Adipocyte (in vitro differentiated cells): Measurements from ENCODE around the gene HELZ.
"Not testable (repeated sequence)": the region's sequence is repeated elsewhere in the genome, so short reads cannot be mapped to it uniquely, and the experiment has no call there.

Experiments
- DNase-seq: peaks from one replicate; pipeline ENCODE4 v3.0.0-alpha.2; 2015; ENCODE audit warnings: low read depth
- H3K27me3 ChIP-seq: replicated peaks from 2 replicates; pipeline ENCODE4 v1.7.0; 2013; ENCODE audit warnings: mild to moderate bottlenecking, low read length, moderate library complexity; ENCODE audit not compliant: control insufficient read depth, insufficient read depth
- H3K36me3 ChIP-seq: 2 replicates; pipeline ENCODE4 v1.7.0; 2013; ENCODE audit warnings: low read length, mild to moderate bottlenecking, moderate library complexity; ENCODE audit not compliant: control insufficient read depth, insufficient read depth, severe bottlenecking
- H3K4me1 ChIP-seq: 2 replicates; pipeline ENCODE4 v1.7.0; 2013; ENCODE audit warnings: mild to moderate bottlenecking, low read length, moderate library complexity; ENCODE audit not compliant: control insufficient read depth, insufficient read depth
- H3K4me3 ChIP-seq: 2 replicates; pipeline ENCODE4 v1.7.0; 2013; ENCODE audit warnings: mild to moderate bottlenecking, low read length, moderate library complexity
- H3K9ac ChIP-seq: 2 replicates; pipeline ENCODE4 v1.7.0; 2013; ENCODE audit warnings: mild to moderate bottlenecking, low read length, moderate library complexity
- H3K9me3 ChIP-seq: 2 replicates; pipeline ENCODE4 v1.7.0; 2013; ENCODE audit warnings: mild to moderate bottlenecking, low read length, moderate library complexity; ENCODE audit not compliant: control insufficient read depth

HELZ gene

GRCh38 chr17:67093348-67093747, 151.6 kb downstream of the HELZ start:
- Histone ChIP-seq H3K36me3 (peaks cover 20% of the 10 kb centered on the region), H3K9ac (no peak overlapping the region), H3K9me3 (peaks cover 5% of the 10 kb centered on the region), H3K27me3 (no peaks in the 10 kb centered on the region), H3K4me1 (peaks cover 9% of the 10 kb centered on the region), H3K4me3 (no peak overlapping the region)
- no peak for DNase-seq

DNA sequence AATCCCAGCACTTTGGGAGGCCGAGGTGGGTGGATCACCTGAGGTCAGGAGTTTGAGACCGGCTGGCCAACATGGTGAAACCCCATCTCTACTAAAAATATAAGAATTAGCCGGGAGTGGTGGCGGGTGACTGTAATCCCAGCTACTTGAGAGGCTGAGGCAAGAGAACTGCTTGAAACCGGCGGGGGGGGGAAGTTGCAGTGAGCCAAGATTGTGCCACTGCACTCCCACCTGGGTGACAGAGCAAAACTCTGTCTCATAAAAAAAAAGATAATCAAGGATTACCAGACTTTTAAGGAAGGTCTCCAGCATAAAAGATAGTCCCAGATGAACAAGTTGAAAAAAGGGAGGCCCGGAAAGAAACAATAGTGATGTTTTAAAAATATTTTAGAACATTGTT, 152.3 kb downstream of the HELZ start:
- H3K9me3 ChIP-seq, H3K4me1 ChIP-seq, H3K27me3 ChIP-seq, H3K9ac ChIP-seq, DNase-seq, H3K4me3 ChIP-seq: not testable (repeated sequence)
- H3K36me3 ChIP-seq: peaks cover 26% of the 10 kb centered on the region

- H3K9ac ChIP-seq: no peak overlapping the region
- peaks cover 9% of the 10 kb centered on the region for H3K4me1 ChIP-seq
- H3K27me3 ChIP-seq: no peaks in the 10 kb centered on the region
- peaks cover 5% of the 10 kb centered on the region for H3K9me3 ChIP-seq
- H3K36me3 ChIP-seq: peaks cover 30% of the 10 kb centered on the region
- DNase-seq: no peak
- H3K4me3 ChIP-seq: no peak overlapping the region
These were observed 152.7 kb downstream of the HELZ start for GRCh38 chr17:67092291-67092690.

DNA sequence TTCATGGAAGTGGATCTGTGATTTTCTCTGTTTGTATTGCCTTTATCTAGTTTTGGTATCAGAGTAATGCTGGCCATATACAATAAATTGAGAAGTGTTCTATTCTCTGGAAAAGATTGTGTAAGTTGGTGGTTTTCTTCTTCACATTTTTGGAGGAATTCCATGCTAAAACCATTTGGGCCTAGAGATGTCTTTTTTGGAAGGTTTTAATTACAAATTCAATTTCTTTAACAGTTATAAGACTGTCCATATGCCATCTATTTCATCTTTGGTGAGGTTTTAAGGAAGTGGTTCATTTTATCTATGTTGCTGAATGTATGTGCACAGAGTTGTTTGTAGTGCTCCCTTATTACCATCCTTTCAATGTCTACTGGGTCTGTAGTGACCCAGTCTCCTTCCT, 154.7 kb downstream of the HELZ start:
- Histone ChIP-seq H3K9me3 (peaks cover 5% of the 10 kb centered on the region), H3K4me3 (no peak overlapping the region), H3K4me1 (peaks cover 3% of the 10 kb centered on the region), H3K27me3 (no peaks in the 10 kb centered on the region), H3K36me3 (peaks cover 47% of the 10 kb centered on the region), H3K9ac (no peak overlapping the region)
- no peak for DNase-seq

DNA sequence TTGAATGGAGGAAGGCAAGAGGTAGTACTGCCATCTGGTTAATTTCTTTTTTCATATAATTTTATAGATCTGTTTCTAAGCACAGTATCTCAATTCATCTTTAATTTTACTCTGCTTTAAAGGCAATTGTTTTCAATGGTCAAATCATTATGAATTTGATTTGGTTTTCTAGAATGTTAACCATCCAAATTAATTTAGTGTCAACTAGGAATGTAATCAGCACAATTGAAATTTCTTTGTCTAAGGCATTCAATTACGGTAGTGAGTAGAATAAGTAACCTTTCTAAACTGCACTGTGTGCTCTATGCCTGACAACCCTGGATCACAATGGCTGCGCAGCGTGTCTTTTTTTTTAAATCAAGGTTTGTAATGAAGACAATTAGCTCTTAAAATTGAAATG, 156.4 kb downstream of the HELZ start:
- no peak for DNase-seq
- H3K4me1 ChIP-seq: no peaks in the 10 kb centered on the region
- H3K36me3 ChIP-seq: peaks cover 52% of the 10 kb centered on the region
- H3K27me3 ChIP-seq: no peaks in the 10 kb centered on the region
- H3K9me3 ChIP-seq: peaks cover 5% of the 10 kb centered on the region
- H3K4me3 ChIP-seq: no peak overlapping the region
- no peak overlapping the region for H3K9ac ChIP-seq

DNA sequence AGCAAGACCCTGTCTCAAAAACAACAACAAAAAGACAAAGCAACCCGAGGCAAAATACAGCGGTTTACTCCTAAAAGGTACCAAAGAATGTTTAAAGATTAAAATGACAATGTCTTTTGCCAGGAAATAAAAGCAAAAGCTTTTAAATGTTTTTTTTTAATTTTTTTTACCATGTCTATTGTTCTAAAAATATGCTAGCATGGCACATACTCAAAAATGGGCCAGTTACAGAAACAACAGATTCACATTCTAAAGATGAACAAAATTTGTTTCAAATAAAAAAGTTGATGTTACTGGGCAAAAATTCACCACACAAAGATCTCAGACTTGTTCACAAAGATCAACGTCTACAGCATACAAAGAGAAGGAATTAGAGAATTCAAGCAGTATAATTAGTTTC, 159.6 kb downstream of the HELZ start:
- Histone ChIP-seq H3K27me3 (no peaks in the 10 kb centered on the region), H3K36me3 (peaks cover 53% of the 10 kb centered on the region), H3K9me3 (peaks cover 5% of the 10 kb centered on the region), H3K4me1 (no peaks in the 10 kb centered on the region), H3K4me3 (no peak overlapping the region), H3K9ac (no peak overlapping the region)
- no peak for DNase-seq

DNA sequence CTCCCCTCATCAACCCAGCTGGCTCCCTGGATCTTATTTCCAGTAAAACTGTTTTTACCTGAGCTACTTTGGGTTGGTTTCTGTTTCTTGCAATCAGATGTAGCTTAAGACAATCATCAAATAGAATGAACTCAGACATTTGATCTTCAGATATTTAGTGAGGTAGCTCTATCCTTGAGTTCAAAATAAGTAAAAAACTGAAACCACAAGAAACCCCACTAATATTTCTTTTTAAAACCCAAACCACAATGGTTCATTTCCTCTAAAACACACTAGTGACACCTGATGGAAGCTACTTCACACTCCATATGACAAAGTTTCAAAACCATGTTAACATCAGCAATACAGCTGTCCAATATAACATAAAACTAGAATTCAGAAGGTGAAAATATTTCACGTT, 162.9 kb downstream of the HELZ start:
- Histone ChIP-seq H3K4me3 (no peak overlapping the region), H3K36me3 (peaks cover 47% of the 10 kb centered on the region), H3K4me1 (no peaks in the 10 kb centered on the region), H3K9ac (no peak overlapping the region), H3K9me3 (no peaks in the 10 kb centered on the region), H3K27me3 (no peaks in the 10 kb centered on the region)
- no peak for DNase-seq

- DNase-seq: no peak
- no peaks in the 10 kb centered on the region for H3K27me3 ChIP-seq
- no peak overlapping the region for H3K9ac ChIP-seq
- no peaks in the 10 kb centered on the region for H3K4me1 ChIP-seq
- peaks cover 47% of the 10 kb centered on the region for H3K36me3 ChIP-seq
- no peak overlapping the region for H3K4me3 ChIP-seq
- H3K9me3 ChIP-seq: no peaks in the 10 kb centered on the region
These were observed 164.2 kb downstream of the HELZ start for GRCh38 chr17:67080804-67081203.

GRCh38 chr17:67079491-67079890, 165.5 kb downstream of the HELZ start:
- Histone ChIP-seq H3K9me3 (no peaks in the 10 kb centered on the region), H3K4me3 (no peak overlapping the region), H3K27me3 (no peaks in the 10 kb centered on the region), H3K9ac (no peak overlapping the region), H3K4me1 (no peaks in the 10 kb centered on the region), H3K36me3 (peaks cover 35% of the 10 kb centered on the region)
- no peak for DNase-seq

DNA sequence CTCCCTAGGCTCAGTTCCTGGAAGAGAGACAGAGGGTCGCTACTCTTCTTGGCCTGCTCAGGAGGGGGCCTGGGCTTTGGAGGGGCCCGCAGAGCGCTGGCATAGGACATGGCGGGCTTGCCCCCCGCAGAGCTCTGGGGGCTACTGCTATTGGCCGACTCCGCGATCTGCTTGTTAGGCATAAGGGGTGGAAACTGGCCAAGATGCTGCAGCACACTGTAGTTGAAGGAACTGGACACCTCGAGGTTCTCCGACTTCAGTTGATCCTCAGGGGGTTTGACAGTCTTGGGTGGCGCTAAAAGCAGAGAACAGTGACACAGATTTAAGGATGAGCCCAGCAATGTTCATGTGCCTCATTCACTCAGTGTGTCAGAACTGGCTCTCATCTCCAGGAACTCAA, 166.7 kb downstream of the HELZ start:
- no peak overlapping the region for H3K9ac ChIP-seq
- no peaks in the 10 kb centered on the region for H3K27me3 ChIP-seq
- H3K4me3 ChIP-seq: no peak overlapping the region
- no peaks in the 10 kb centered on the region for H3K4me1 ChIP-seq
- no peaks in the 10 kb centered on the region for H3K9me3 ChIP-seq
- peaks cover 38% of the 10 kb centered on the region for H3K36me3 ChIP-seq
- DNase-seq: no peak

GRCh38 chr17:67076290-67076689, 168.7 kb downstream of the HELZ start:
- Histone ChIP-seq H3K4me3 (no peak overlapping the region), H3K9me3 (no peaks in the 10 kb centered on the region), H3K4me1 (no peaks in the 10 kb centered on the region), H3K9ac (no peak overlapping the region), H3K27me3 (no peaks in the 10 kb centered on the region), H3K36me3 (peaks cover 34% of the 10 kb centered on the region)
- DNase-seq: no peak

DNA sequence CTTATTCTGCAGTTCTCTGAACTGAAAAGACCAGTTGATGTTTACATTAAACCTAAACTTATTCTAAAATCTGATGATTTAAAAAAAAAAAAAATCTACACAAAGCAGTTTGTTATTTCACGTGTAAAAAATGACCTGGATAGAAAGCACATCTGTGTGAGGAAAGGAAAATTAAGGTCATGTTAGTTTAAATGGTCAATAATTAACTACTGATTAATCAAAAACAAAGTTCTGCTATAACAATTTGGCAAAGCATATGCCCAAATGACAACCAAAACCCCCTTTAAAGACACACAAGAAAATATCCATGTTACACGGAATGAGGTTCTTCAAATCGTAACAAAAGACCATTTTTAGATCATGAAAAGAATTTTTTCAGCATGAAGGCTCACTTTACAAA, 170.2 kb downstream of the HELZ start:
- H3K9me3 ChIP-seq: no peaks in the 10 kb centered on the region
- H3K27me3 ChIP-seq: no peaks in the 10 kb centered on the region
- H3K36me3 ChIP-seq: peaks cover 33% of the 10 kb centered on the region
- H3K4me3 ChIP-seq: no peak overlapping the region
- no peak for DNase-seq
- no peak overlapping the region for H3K9ac ChIP-seq
- no peaks in the 10 kb centered on the region for H3K4me1 ChIP-seq
